HG03045 (cell line): Measurements from ENCODE around the gene ARHGAP44.

Experiments
- ATAC-seq: cut with Tn5 transposase; IDR thresholded peaks from one replicate; pipeline ENCODE4 v1.9.1; 2021; ENCODE audit warnings: mild to moderate bottlenecking, moderate library complexity; ENCODE audit not compliant: unreplicated experiment

Gene ARHGAP44

GRCh38 chr17:12990926-12991325, 201.6 kb downstream of the ARHGAP44 start:
- ATAC-seq = no peak

GRCh38 chr17:12992676-12993075, 203.4 kb downstream of the ARHGAP44 start:
- ATAC-seq = no peak

GRCh38 chr17:12993631-12994030, 204.3 kb downstream of the ARHGAP44 start:
- no peak for ATAC-seq

- no peak for ATAC-seq
These were observed 205.2 kb downstream of the ARHGAP44 start for GRCh38 chr17:12994341-12995074.

- no peak for ATAC-seq
These were observed 206.0 kb downstream of the ARHGAP44 start for GRCh38 chr17:12995106-12995895.

GRCh38 chr17:12995896-12996295, 206.6 kb downstream of the ARHGAP44 start:
- ATAC-seq = no peak

GRCh38 chr17:12996357-12996756, 207.1 kb downstream of the ARHGAP44 start:
- ATAC-seq = no peak

GRCh38 chr17:12996941-12997340, 207.6 kb downstream of the ARHGAP44 start:
- no peak for ATAC-seq

- no peak for ATAC-seq
These were observed 209.2 kb downstream of the ARHGAP44 start for GRCh38 chr17:12998461-12998860.

GRCh38 chr17:12998874-12999273, 209.6 kb downstream of the ARHGAP44 start:
- ATAC-seq = no peak

GRCh38 chr17:13000561-13000960, 211.3 kb downstream of the ARHGAP44 start:
- ATAC-seq = no peak

GRCh38 chr17:13001991-13002615, 212.8 kb downstream of the ARHGAP44 start:
- no peak for ATAC-seq

GRCh38 chr17:13002761-13003453, 213.6 kb downstream of the ARHGAP44 start:
- ATAC-seq = no peak

GRCh38 chr17:13003454-13003851, 214.2 kb downstream of the ARHGAP44 start:
- ATAC-seq = no peak

GRCh38 chr17:13003927-13004326, 214.6 kb downstream of the ARHGAP44 start:
- no peak for ATAC-seq

- no peak for ATAC-seq
These were observed 215.0 kb downstream of the ARHGAP44 start for GRCh38 chr17:13004336-13004735.

- no peak for ATAC-seq
These were observed 216.2 kb downstream of the ARHGAP44 start for GRCh38 chr17:13005530-13005929.

- no peak for ATAC-seq
These were observed 219.2 kb downstream of the ARHGAP44 start for GRCh38 chr17:13008461-13008860.

- no peak for ATAC-seq
These were observed 221.7 kb downstream of the ARHGAP44 start for GRCh38 chr17:13010959-13011358.

GRCh38 chr17:13014801-13015200, 225.5 kb downstream of the ARHGAP44 start:
- ATAC-seq = no peak
